Measurements from ENCODE around the gene MSL1. TPM values are rescaled to one million over a fixed set of nuclear protein-coding genes. Genes with fewer than 3 reads are reported as not detected.

Gene MSL1
- total and polyA plus RNA-seq, 2 of the 13 experiments (the other 11 are each of a cell fraction or from before 2014, with no cell fraction given): 63.8 to 88.5 TPM

DNA sequence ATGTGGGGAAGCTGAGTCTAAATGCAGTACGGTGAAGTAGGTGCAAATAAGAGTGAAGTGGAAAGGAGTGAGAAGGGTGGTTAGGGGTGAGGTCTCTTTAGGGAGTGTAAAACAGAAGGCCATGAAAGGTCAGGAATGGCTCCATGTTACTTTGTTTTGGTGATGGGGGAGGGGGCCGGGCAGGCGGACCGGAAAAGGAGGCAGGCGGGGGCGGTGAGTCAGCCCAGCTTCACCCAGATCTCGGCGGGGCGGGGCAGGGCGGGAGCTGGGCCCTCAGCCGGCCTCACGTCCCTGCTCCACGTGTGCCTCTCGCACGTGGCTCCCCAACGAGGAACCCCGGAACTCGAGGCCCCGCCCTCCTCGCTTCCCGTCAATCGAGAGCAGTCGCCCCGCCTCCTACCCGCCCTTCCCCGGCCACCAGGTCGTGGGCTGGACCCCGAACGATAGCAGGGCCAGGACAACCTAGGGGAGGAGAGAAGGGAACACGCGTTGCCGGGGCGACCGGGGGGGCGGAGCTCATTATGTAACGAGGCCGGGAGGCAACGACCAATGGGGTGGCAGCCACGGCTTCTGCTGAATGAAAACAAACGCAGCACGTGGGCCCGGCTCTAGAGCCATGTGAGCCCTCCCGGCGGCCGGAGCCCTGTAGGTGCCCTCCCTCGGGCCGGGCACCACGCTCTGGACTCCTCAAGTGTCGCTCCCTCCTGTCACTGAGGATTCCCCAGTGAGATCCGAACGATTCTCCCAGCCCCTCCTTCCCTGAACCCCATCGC lies 22.7 kb upstream of the MSL1 start (continued):
- TF ChIP-seq, protein P1, sequence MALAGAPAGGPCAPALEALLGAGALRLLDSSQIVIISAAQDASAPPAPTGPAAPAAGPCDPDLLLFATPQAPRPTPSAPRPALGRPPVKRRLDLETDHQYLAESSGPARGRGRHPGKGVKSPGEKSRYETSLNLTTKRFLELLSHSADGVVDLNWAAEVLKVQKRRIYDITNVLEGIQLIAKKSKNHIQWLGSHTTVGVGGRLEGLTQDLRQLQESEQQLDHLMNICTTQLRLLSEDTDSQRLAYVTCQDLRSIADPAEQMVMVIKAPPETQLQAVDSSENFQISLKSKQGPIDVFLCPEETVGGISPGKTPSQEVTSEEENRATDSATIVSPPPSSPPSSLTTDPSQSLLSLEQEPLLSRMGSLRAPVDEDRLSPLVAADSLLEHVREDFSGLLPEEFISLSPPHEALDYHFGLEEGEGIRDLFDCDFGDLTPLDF (CRISPR knock-in tag; IDR thresholded peaks at IDR 0.05): peak; percentile 77; the same call in 1 of the 2 replicates
- TF ChIP-seq, protein P2, sequence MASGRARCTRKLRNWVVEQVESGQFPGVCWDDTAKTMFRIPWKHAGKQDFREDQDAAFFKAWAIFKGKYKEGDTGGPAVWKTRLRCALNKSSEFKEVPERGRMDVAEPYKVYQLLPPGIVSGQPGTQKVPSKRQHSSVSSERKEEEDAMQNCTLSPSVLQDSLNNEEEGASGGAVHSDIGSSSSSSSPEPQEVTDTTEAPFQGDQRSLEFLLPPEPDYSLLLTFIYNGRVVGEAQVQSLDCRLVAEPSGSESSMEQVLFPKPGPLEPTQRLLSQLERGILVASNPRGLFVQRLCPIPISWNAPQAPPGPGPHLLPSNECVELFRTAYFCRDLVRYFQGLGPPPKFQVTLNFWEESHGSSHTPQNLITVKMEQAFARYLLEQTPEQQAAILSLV (CRISPR knock-in tag; IDR thresholded peaks at IDR 0.05; ENCODE audit: borderline replicate concordance): peak; percentile 97
- TF ChIP-seq ZSCAN30 (CRISPR knock-in tag; IDR thresholded peaks at IDR 0.05) (no peak), AKNA (CRISPR knock-in tag; IDR thresholded peaks at IDR 0.05; ENCODE audit: borderline replicate concordance) (no peak), CBX2 (IDR thresholded peaks at IDR 0.05; ENCODE audit: low read depth, low read length) (no peak), CBX2 (CRISPR knock-in tag; IDR thresholded peaks at IDR 0.05; ENCODE audit: low read depth) (0 out of 2 replicates have a peak, but pooled peaks have one; percentile 24), RORA (CRISPR knock-in tag; IDR thresholded peaks at IDR 0.05) (no peak), MAX (IDR thresholded peaks at IDR 0.05) (peak; percentile 99), KLF16 (CRISPR knock-in tag; IDR thresholded peaks at IDR 0.05) (peak; percentile 89 to 100), ZNF775 (CRISPR knock-in tag; IDR thresholded peaks at IDR 0.05; ENCODE audit: borderline replicate concordance) (no peak; the same call in 1 of the 2 replicates), DRAP1 (CRISPR knock-in tag; IDR thresholded peaks at IDR 0.05) (peak; percentile 88), ZNF546 (CRISPR knock-in tag; conservative IDR thresholded peaks at IDR 0.05) (peak; percentile 89; the same call in 1 of the 2 replicates), ZNF275 (CRISPR knock-in tag; IDR thresholded peaks at IDR 0.05; ENCODE audit: borderline replicate concordance) (peak; percentile 85; the same call in 1 of the 2 replicates)
- TF ChIP-seq, protein P3, sequence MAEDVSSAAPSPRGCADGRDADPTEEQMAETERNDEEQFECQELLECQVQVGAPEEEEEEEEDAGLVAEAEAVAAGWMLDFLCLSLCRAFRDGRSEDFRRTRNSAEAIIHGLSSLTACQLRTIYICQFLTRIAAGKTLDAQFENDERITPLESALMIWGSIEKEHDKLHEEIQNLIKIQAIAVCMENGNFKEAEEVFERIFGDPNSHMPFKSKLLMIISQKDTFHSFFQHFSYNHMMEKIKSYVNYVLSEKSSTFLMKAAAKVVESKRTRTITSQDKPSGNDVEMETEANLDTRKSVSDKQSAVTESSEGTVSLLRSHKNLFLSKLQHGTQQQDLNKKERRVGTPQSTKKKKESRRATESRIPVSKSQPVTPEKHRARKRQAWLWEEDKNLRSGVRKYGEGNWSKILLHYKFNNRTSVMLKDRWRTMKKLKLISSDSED (CRISPR knock-in tag; IDR thresholded peaks at IDR 0.05): no peak
- TF ChIP-seq, protein P4, sequence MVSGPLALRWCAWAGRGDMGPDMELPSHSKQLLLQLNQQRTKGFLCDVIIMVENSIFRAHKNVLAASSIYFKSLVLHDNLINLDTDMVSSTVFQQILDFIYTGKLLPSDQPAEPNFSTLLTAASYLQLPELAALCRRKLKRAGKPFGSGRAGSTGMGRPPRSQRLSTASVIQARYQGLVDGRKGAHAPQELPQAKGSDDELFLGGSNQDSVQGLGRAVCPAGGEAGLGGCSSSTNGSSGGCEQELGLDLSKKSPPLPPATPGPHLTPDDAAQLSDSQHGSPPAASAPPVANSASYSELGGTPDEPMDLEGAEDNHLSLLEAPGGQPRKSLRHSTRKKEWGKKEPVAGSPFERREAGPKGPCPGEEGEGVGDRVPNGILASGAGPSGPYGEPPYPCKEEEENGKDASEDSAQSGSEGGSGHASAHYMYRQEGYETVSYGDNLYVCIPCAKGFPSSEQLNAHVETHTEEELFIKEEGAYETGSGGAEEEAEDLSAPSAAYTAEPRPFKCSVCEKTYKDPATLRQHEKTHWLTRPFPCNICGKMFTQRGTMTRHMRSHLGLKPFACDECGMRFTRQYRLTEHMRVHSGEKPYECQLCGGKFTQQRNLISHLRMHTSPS (CRISPR knock-in tag; IDR thresholded peaks at IDR 0.05; ENCODE audit: low read depth): peak; percentile 84
